GM18526 (cell line): ENCODE data around the gene HPCA.

Experiments
- POLR2A ChIP-seq: IDR thresholded peaks from 3 replicates; pipeline ENCODE4 v1.6.1; 2011; ENCODE audit not compliant: insufficient read length; ENCODE audit errors: extremely low read depth

HPCA gene

GRCh38 chr1:32881871-32882850 is 4.1 kb upstream of the HPCA start:
- no peak for TF ChIP-seq POLR2A

GRCh38 chr1:32883338-32884031 is 2.8 kb upstream of the HPCA start:
- TF ChIP-seq POLR2A: no peak

- TF ChIP-seq POLR2A: no peak
These were observed 2.3 kb upstream of the HPCA start for GRCh38 chr1:32884032-32884372.

- TF ChIP-seq POLR2A: no peak
These were observed 1.6 kb upstream of the HPCA start for GRCh38 chr1:32884726-32885125.

GRCh38 chr1:32885676-32886003 is 651 bp upstream of the HPCA start:
- no peak for TF ChIP-seq POLR2A

- no peak for TF ChIP-seq POLR2A
These were observed 630 bp downstream of the HPCA start for GRCh38 chr1:32886828-32887414.

GRCh38 chr1:32887623-32888022 is 1.3 kb downstream of the HPCA start:
- TF ChIP-seq POLR2A: no peak

GRCh38 chr1:32888134-32888533 is 1.8 kb downstream of the HPCA start:
- TF ChIP-seq POLR2A: no peak

- TF ChIP-seq POLR2A: no peak
These were observed 2.6 kb downstream of the HPCA start for GRCh38 chr1:32888677-32889420.

GRCh38 chr1:32889731-32890278 is 3.5 kb downstream of the HPCA start:
- no peak for TF ChIP-seq POLR2A

GRCh38 chr1:32890516-32891240 is 4.4 kb downstream of the HPCA start:
- no peak for TF ChIP-seq POLR2A

- TF ChIP-seq POLR2A: no peak
These were observed 4.9 kb downstream of the HPCA start for GRCh38 chr1:32891241-32891570.

- TF ChIP-seq POLR2A: no peak
These were observed 5.3 kb downstream of the HPCA start for GRCh38 chr1:32891630-32892029.

- TF ChIP-seq POLR2A: no peak
These were observed 6.3 kb downstream of the HPCA start for GRCh38 chr1:32892368-32893197.
